GM12892 (cell line): Measurements from ENCODE around the gene SEC61B.
"Not testable (repeated sequence)": the region's sequence is repeated elsewhere in the genome, so short reads cannot be mapped to it uniquely, and the experiment has no call there.

Experiments used
- DNase-seq: peaks from one replicate; pipeline ENCODE4 v3.0.0; 2011; ENCODE audit not compliant: insufficient read length
- FAIRE-seq: peaks from 2 replicates; lab custom pipeline; 2011; peaks lifted over from hg19 to GRCh38; lab: Jason Lieb, UNC
- POLR2A ChIP-seq: IDR thresholded peaks from 2 replicates; pipeline ENCODE4 v1.6.1; 2011; ENCODE audit warnings: low read depth, low read length, control low read depth
- POLR2AphosphoS5 ChIP-seq: IDR thresholded peaks from 2 replicates; pipeline ENCODE4 v1.6.1; 2011; ENCODE audit warnings: low read depth, low read length, control low read depth
- TAF1 ChIP-seq: IDR thresholded peaks from 2 replicates; pipeline ENCODE4 v1.6.1; 2011; ENCODE audit warnings: low read depth, mild to moderate bottlenecking, control low read depth, low read length, borderline replicate concordance

The SEC61B gene

GRCh38 chr9:99183616-99184015 is 38.5 kb upstream of the SEC61B start:
- FAIRE-seq (no peak), DNase-seq (no peak)

DNA sequence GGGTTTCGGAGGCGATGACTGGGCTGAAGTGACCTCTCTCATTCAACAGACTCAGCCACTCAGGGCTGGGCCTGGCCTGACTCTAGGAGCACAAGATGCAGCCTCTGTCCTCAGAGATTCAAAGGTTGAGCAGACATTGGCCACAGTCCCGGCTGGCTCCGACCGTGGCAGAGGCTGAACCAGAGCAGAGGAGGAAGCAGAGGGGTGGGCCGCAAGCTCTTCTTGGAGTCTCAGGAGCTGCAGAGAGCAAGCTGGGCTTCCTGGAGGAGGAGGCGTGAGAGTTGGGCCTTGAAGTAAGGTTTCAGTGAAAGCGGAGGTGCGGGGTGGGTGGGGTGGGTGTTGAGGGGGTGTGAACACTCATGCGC is 38.0 kb upstream of the SEC61B start:
- DNase-seq (no peak), FAIRE-seq (no peak)
- TF ChIP-seq POLR2AphosphoS5 = 0 out of 2 replicates have a peak, but pooled peaks have one; percentile 5
- TF ChIP-seq POLR2A = no peak; the same call in 1 of the 2 replicates

More at GRCh38 chr9:99183616-99184015, 38.5 kb upstream of the SEC61B start:
- TF ChIP-seq POLR2AphosphoS5 = no peak
- no peak for TF ChIP-seq TAF1
- no peak for TF ChIP-seq POLR2A

GRCh38 chr9:99184475-99185347 is 37.4 kb upstream of the SEC61B start:
- FAIRE-seq (peak; percentile 84), DNase-seq (peak; percentile 56)
- TF ChIP-seq POLR2A (no peak), POLR2AphosphoS5 (0 out of 2 replicates have a peak, but pooled peaks have one; percentile 17), TAF1 (0 out of 2 replicates have a peak, but pooled peaks have one; percentile 26)

- FAIRE-seq (no peak), DNase-seq (no peak)
- no peak for TF ChIP-seq POLR2A
- no peak for TF ChIP-seq TAF1
- no peak for TF ChIP-seq POLR2AphosphoS5
Observed at GRCh38 chr9:99185348-99185632, 36.8 kb upstream of the SEC61B start.

DNA sequence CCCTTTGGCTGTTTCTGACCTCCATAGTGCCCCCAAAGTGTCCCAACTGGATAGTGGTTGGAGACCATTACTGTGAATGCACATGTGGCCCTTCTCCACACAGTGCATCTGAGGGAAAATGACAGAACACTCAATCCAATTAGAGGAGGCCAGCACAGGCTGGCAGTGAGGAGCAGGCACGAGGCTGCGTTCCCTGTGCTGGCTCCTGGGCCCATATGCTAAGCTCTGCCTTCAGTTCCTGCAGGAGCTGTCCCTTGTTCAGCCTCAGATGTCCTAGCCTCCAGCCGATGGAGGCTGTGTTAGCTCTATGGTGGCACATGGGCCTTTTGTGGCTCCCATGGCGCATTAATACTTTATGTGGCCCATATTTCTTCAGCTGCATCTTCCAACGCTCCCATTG is 36.1 kb upstream of the SEC61B start:
- FAIRE-seq = no peak
- DNase-seq = no peak
- no peak for TF ChIP-seq TAF1
- TF ChIP-seq POLR2A = no peak
- TF ChIP-seq POLR2AphosphoS5 = no peak

DNA sequence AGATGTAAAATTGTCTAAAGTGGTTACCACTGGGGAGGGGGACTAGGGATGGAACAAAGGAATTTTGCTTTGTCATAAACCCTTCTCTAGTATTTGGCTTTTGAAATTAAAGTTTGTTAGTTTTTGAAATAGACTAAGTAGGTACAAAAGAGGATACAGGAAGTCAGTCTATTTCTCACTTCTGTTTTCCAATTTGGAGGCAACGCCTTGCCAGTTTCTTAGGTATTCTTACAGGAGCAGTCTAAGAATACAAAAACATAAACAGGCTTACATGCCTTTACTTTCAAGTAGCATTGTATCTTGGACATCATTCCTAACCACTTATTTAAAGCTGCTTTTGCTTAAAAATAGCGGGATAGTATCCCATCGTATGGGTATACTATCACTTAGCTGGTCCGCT is 34.8 kb upstream of the SEC61B start:
- TF ChIP-seq POLR2AphosphoS5 (no peak), TAF1 (no peak), POLR2A (no peak)
- FAIRE-seq (no peak), DNase-seq (no peak)

DNA sequence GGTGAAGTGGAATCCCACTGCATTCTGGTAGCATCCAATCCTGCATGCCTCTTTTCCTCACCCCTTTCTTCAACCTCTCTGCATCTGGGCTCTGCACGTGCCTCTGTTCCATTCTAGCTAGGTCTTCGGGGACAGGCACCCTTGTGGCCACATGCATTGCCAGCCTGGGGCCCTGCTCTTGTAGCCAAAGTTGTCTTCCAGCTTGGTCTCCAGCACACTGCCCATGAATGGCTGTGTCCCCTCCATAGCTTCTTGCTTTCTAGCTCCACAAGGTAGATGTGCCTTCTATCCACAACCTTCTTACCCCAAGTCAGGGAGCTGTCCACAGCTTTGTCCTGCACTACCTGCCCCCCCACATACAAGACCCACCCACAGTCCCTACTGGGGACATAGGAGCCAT is 32.9 kb upstream of the SEC61B start:
- no peak for FAIRE-seq

DNA sequence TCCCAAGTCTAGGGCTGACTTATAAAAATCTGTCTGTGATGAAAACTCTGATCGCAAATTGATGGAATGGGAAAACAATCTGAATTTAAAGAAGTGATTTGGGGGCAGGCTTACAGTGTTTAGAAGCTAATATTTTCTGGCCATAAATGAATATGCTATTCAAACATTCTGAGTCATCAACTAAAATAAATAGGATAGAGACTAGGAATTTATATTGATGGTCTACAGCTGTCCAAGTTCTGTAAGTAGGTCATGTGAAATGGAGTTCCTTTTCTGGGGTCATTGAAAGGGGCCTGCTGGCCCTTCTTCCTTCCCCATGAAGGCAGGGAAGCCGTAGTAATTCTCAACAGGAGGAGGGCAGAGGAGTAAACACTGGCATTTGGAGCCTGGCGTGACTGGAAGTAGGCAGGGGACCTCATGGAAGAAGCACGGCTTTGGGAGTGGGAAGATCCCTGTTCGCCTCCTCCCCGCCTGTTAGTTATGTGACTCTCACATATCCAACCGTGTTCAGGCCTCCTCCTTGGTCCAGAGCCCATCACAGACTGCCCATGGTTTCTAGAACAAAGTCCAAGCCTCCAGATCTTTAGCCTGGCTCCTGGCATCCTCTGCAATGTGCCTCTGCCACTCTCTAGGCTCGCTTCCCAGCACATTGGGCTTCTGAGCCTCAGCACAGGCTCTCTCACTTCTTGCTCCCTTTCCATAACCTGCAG is 32.0 kb upstream of the SEC61B start:
- no peak for FAIRE-seq
- no peak for TF ChIP-seq POLR2A
- TF ChIP-seq TAF1 = no peak
- no peak for TF ChIP-seq POLR2AphosphoS5

More for the DNA sequence above, 32.9 kb upstream of the SEC61B start:
- TF ChIP-seq POLR2A = no peak
- no peak for TF ChIP-seq TAF1
- TF ChIP-seq POLR2AphosphoS5 = no peak
- DNase-seq = no peak

DNA sequence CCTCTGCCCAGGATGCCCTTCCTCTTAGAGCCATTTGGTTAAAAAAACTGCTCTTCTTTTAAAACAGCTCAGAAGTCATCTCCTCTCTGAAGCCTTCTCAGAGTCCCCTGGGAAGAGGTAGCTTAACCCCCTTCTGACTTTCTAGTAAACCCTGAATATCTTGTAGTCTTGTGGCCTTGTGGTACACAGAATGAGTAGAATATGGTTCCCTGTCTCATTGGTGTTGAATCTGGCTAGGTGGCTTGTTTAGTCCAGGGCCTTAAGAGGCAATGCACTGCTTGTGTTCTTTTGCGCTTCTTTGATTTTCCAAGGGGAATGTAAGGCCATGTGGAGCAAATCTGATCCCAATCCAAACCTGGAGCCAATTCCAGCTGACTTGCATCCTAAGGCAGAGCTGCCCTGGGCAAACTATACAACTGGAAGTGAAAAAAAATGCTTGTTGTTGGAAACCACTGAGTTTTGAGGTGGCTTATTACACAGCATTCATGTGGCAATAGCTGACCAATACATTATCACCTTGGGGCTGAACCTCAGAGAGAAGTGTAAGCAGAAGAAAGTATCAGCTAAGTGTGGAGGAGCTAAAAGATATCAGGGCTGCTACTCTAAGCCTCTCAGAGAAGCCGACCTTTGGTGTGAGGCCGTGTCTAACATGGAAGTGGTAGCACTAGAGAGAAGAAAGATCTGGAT is 31.3 kb upstream of the SEC61B start:
- DNase-seq = no peak
- no peak for FAIRE-seq
- no peak for TF ChIP-seq POLR2AphosphoS5
- no peak for TF ChIP-seq TAF1
- TF ChIP-seq POLR2A = no peak

More for the DNA sequence above, 32.0 kb upstream of the SEC61B start:
- DNase-seq = no peak

- DNase-seq (no peak), FAIRE-seq (peak; percentile 66)
- no peak for TF ChIP-seq POLR2A
- no peak for TF ChIP-seq TAF1
- TF ChIP-seq POLR2AphosphoS5 = no peak
Observed at GRCh38 chr9:99192786-99193465, 29.2 kb upstream of the SEC61B start.

DNA sequence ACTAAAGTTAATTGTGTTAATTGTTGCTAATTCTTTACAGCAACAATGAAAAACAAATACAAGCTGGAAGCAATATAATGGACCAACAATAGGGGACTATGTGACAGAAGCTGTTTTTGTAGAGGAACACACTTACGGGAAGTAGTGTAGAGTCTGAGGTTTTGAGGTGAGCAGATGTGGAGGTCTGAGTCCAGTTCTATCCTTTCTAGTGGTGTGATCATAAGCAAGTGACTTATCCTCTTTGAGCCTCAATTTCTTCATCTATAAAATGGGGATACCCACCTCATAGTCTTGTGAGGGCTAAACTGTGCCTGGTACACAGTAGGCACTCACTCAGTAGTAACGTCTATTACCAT is 28.6 kb upstream of the SEC61B start:
- TF ChIP-seq POLR2AphosphoS5 = no peak
- no peak for TF ChIP-seq TAF1
- no peak for TF ChIP-seq POLR2A
- FAIRE-seq (no peak), DNase-seq (no peak)

- DNase-seq, FAIRE-seq: not testable (repeated sequence)
Observed at GRCh38 chr9:99196484-99196883, 25.6 kb upstream of the SEC61B start.
